HFF-Myc (cell line): ENCODE results near the gene RNASE1.
A peak's percentile ranks its signal among the peaks of the same experiment; 100 is the strongest.

Experiments used
- DNase-seq: peaks from one replicate; pipeline ENCODE4 v3.0.0-alpha.2; 2011; ENCODE audit warnings: low read depth; ENCODE audit errors: extremely low read depth
- H3K4me3 ChIP-seq: replicated peaks from 2 replicates; pipeline ENCODE4 v1.5.1; 2011; ENCODE audit warnings: low read depth, mild to moderate bottlenecking, control low read depth, low read length
- CTCF ChIP-seq: IDR thresholded peaks from 2 replicates; pipeline ENCODE4 v1.5.1; 2012; ENCODE audit warnings: mild to moderate bottlenecking, low read depth, low read length, control low read depth; ENCODE audit errors: missing control alignments

The RNASE1 gene

GRCh38 chr14:20757965-20758364 lies 44.7 kb downstream of the RNASE1 start:
- no peak for TF ChIP-seq CTCF
- no peak overlapping the region for H3K4me3 ChIP-seq
- no peak for DNase-seq

GRCh38 chr14:20755037-20755436 lies 47.6 kb downstream of the RNASE1 start:
- H3K4me3 ChIP-seq, result no peak overlapping the region
- DNase-seq, result no peak
- no peak for TF ChIP-seq CTCF

GRCh38 chr14:20754308-20754707 lies 48.3 kb downstream of the RNASE1 start:
- TF ChIP-seq CTCF, result no peak
- no peak overlapping the region for H3K4me3 ChIP-seq
- DNase-seq, result no peak

- no peak overlapping the region for H3K4me3 ChIP-seq
- no peak for TF ChIP-seq CTCF
- DNase-seq, result peak; percentile 15
Measured at GRCh38 chr14:20751963-20752562, 50.6 kb downstream of the RNASE1 start.
